GM13976 (cell line): ENCODE results near the gene RNF40.

Source experiments
- DNase-seq: peaks from one replicate; pipeline ENCODE4 v3.0.0; 2012; ENCODE audit warnings: low spot score
- CTCF ChIP-seq: IDR thresholded peaks from 2 replicates; pipeline ENCODE4 v1.5.1; 2012; ENCODE audit warnings: borderline replicate concordance, mild to moderate bottlenecking; ENCODE audit not compliant: insufficient read depth; ENCODE audit errors: extremely low read depth, missing control alignments, control extremely low read depth
- in situ Hi-C: fragments of 300-500 bp; cut with MboI; formaldehyde crosslinking; loops from one replicate; pipeline ENCODE4 v1.12.0; 2022; ENCODE audit warnings: low sequenced_read_pairs, mixed read lengths, inconsistent platforms; ENCODE audit not compliant: unreplicated experiment

The RNF40 gene

GRCh38 chr16:30728899-30729672, 33.0 kb upstream of the RNF40 start:
- TF ChIP-seq CTCF, result no peak
- in situ Hi-C loops, result no loop called here

GRCh38 chr16:30731411-30731810, 30.7 kb upstream of the RNF40 start:
- in situ Hi-C loops, result no loop called here
- DNase-seq, result no peak
- TF ChIP-seq CTCF, result no peak

More at GRCh38 chr16:30728899-30729672, 33.0 kb upstream of the RNF40 start:
- no peak for DNase-seq

- in situ Hi-C loops, result no loop called here
- DNase-seq, result no peak
- TF ChIP-seq CTCF, result no peak
Observed at GRCh38 chr16:30736995-30737793, 24.9 kb upstream of the RNF40 start.

- TF ChIP-seq CTCF, result no peak
- no peak for DNase-seq
- in situ Hi-C loops, result no loop called here
Observed at GRCh38 chr16:30737794-30738648, 24.1 kb upstream of the RNF40 start.

GRCh38 chr16:30738984-30739951, 22.9 kb upstream of the RNF40 start:
- in situ Hi-C loops, result no loop called here
- TF ChIP-seq CTCF, result no peak
- no peak for DNase-seq
